Adrenal gland (tissue), 5 donors: ENCODE measurements around the gene RTRAF.

Source experiments
- CTCF ChIP-seq, 6 experiments: fragments of 450-650 bp in 4 of 6; fragments of 200-600 bp in 2 of 6; sonication (generic) in 1 of 6; IDR thresholded peaks; 1 replicate in 5 of 6; 2 replicates in 1 of 6; pipeline versions ENCODE4 v1.5.1 to v1.8.0; 2016 to 2021; ENCODE audit warnings: antibody characterized with exemption in 6 of 6, mild to moderate bottlenecking in 2 of 6, moderate library complexity in 1 of 6
- POLR2A ChIP-seq, 2 donors: fragments of 450-650 bp; IDR thresholded peaks; one replicate each; pipeline ENCODE4 v1.6.1; 2017; ENCODE audit warnings: antibody characterized with exemption in 2 of 2, mild to moderate bottlenecking in 2 of 2, moderate library complexity in 1 of 2
- donor health status: DM: no; HTN: no; CAD: no.

- TF ChIP-seq CTCF (IDR thresholded peaks at IDR 0.05) (no peak), POLR2A (IDR thresholded peaks at IDR 0.05) (no peak)
Measured at GRCh38 chr14:52020866-52021717, 31.7 kb downstream of the RTRAF start.
